Muscle of leg (tissue), 11 donors: ENCODE results near the gene PHACTR3. TPM values are rescaled to one million over a fixed set of nuclear protein-coding genes. Genes with fewer than 3 reads are reported as not detected.

Source experiments
- DNase-seq: peaks from one replicate; pipeline ENCODE4 v3.0.0; 2013
- H3K27ac ChIP-seq: one replicate; pipeline ENCODE4 v1.5.1; 2013; ENCODE audit warnings: mild to moderate bottlenecking, low read length, control low read depth
- H3K27me3 ChIP-seq: one replicate; pipeline ENCODE4 v1.6.1; 2013; ENCODE audit warnings: low read length; ENCODE audit not compliant: control insufficient read depth, insufficient read depth
- H3K36me3 ChIP-seq: one replicate; pipeline ENCODE4 v1.6.1; 2013; ENCODE audit warnings: low read length; ENCODE audit not compliant: control insufficient read depth, insufficient read depth
- H3K4me1 ChIP-seq: one replicate; pipeline ENCODE4 v1.6.1; 2013; ENCODE audit warnings: low read length; ENCODE audit not compliant: control insufficient read depth, insufficient read depth
- H3K4me3 ChIP-seq: one replicate; pipeline ENCODE4 v1.5.1; 2013; ENCODE audit warnings: low read length, control low read depth
- H3K9me3 ChIP-seq: replicated peaks from 2 replicates; pipeline ENCODE4 v1.6.1; 2013; ENCODE audit warnings: low read depth, low read length; ENCODE audit not compliant: control insufficient read depth
- WGBS: methylation state at CpG from one replicate; pipeline ENCODE4 v1.1.5; 2013; ENCODE audit warnings: missing lambda C conversion rate; ENCODE audit not compliant: insufficient coverage; 5-methylcytosine and 5-hydroxymethylcytosine counted together
- polyA plus RNA-seq, 8 donors: library from polyadenylated mRNA; unstranded; fragments of 120-200 nt; gene quantifications; one replicate each; pipeline versions ENCODE4 v1.2.1 to v1.2.3, GENCODE V29; 2013; ENCODE audit warnings: inconsistent platforms in 1 of 8, low replicate concordance in 1 of 8; ENCODE audit not compliant: insufficient read length in 8 of 8, insufficient read depth in 1 of 8
- total RNA-seq: library from RNA; stranded (reverse); fragments of 120-200 nt; gene quantifications from one replicate; pipeline ENCODE4 v1.2.4, GENCODE V29; 2013

The PHACTR3 gene
- total and polyA plus RNA-seq, 9 donors = 4.7 to 17.0 (median 9.9) TPM

GRCh38 chr20:59589086-59589684 is 15.2 kb upstream of the PHACTR3 start:
- WGBS = 89% methylated on average over 10 of the region's 24 CpGs
- no peak for DNase-seq
- H3K27me3 ChIP-seq = peaks cover 2% of the 10 kb centered on the region
- H3K4me1 ChIP-seq = peaks cover 19% of the 10 kb centered on the region
- no peaks in the 10 kb centered on the region for H3K36me3 ChIP-seq
- H3K9me3 ChIP-seq = peaks cover 4% of the 10 kb centered on the region
- H3K4me3 ChIP-seq = no peak overlapping the region
- no peak overlapping the region for H3K27ac ChIP-seq

DNA sequence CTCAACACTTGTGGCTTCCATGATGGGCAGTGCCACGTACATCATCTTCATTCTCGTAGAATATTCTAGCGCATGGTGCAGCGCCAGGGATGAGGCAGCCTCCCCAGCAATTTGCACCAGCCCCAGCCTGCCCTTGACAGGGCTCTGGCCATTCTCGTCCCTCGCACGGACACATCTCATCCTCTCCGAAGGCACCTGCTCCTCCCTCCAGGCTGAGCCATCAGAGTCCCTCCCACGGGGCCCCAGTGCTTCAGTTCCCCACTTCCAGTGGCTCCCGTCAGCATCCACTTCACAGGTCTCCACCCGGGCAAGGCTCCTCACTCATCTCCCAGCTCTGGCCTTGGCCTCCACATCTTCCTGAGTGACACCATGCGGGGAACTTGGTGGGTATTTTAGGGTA is 13.3 kb upstream of the PHACTR3 start:
- Histone ChIP-seq H3K36me3 (no peaks in the 10 kb centered on the region), H3K9me3 (peaks cover 4% of the 10 kb centered on the region), H3K27ac (no peak overlapping the region), H3K4me1 (peaks cover 8% of the 10 kb centered on the region), H3K4me3 (no peak overlapping the region), H3K27me3 (peaks cover 2% of the 10 kb centered on the region)
- 95% methylated on average over 9 of the region's 12 CpGs for WGBS
- no peak for DNase-seq

DNA sequence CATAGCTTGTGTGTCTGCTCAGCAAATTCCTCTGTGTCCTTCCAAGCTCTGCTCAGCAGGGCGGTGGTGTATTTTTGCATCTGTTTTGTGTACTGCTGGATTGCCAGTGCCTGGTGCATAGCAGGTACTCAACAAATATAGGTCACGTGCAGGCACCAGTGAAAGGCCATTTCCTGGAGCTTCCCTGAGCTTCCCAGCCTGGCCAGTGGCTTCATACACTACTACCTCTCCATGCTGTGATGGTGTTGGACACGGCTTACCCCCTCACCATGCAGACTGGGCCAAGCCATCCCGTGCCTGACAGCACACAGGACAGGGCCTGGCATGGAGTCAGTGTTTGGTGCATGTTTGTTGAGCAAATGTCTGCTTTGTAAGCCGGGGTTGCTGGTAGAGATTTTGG is 7.7 kb upstream of the PHACTR3 start:
- no CpG with 5 or more reads among the region's 5 CpGs for WGBS
- Histone ChIP-seq H3K4me3 (no peak overlapping the region), H3K4me1 (no peaks in the 10 kb centered on the region), H3K27ac (no peak overlapping the region), H3K9me3 (no peaks in the 10 kb centered on the region), H3K36me3 (no peaks in the 10 kb centered on the region), H3K27me3 (peaks cover 12% of the 10 kb centered on the region)
- DNase-seq = no peak

GRCh38 chr20:59597240-59597639 is 7.1 kb upstream of the PHACTR3 start:
- WGBS = no CpG with 5 or more reads among the region's 1 CpG
- DNase-seq = no peak
- Histone ChIP-seq H3K36me3 (no peaks in the 10 kb centered on the region), H3K9me3 (no peaks in the 10 kb centered on the region), H3K4me1 (no peaks in the 10 kb centered on the region), H3K27me3 (peaks cover 18% of the 10 kb centered on the region), H3K27ac (no peak overlapping the region), H3K4me3 (no peak overlapping the region)

- DNase-seq = peak; percentile 49
- no peaks in the 10 kb centered on the region for H3K4me1 ChIP-seq
- 25% methylated on average over 2 of the region's 13 CpGs for WGBS
- peaks cover 31% of the 10 kb centered on the region for H3K27me3 ChIP-seq
- no peak overlapping the region for H3K27ac ChIP-seq
- no peak overlapping the region for H3K4me3 ChIP-seq
- no peaks in the 10 kb centered on the region for H3K9me3 ChIP-seq
- no peaks in the 10 kb centered on the region for H3K36me3 ChIP-seq
Measured at GRCh38 chr20:59598625-59599310, 5.6 kb upstream of the PHACTR3 start.

GRCh38 chr20:59599941-59600340 is 4.4 kb upstream of the PHACTR3 start:
- no peaks in the 10 kb centered on the region for H3K36me3 ChIP-seq
- H3K4me1 ChIP-seq = peaks cover 6% of the 10 kb centered on the region
- WGBS = 100% methylated on average over 3 of the region's 3 CpGs
- H3K27ac ChIP-seq = no peak overlapping the region
- DNase-seq = no peak
- H3K9me3 ChIP-seq = no peaks in the 10 kb centered on the region
- peaks cover 43% of the 10 kb centered on the region for H3K27me3 ChIP-seq
- no peak overlapping the region for H3K4me3 ChIP-seq

- Histone ChIP-seq H3K9me3 (no peaks in the 10 kb centered on the region), H3K36me3 (no peaks in the 10 kb centered on the region), H3K27me3 (peaks cover 48% of the 10 kb centered on the region), H3K27ac (no peak overlapping the region), H3K4me3 (no peak overlapping the region), H3K4me1 (peaks cover 11% of the 10 kb centered on the region)
- WGBS = 92% methylated on average over 4 of the region's 5 CpGs
- no peak for DNase-seq
Measured at GRCh38 chr20:59600472-59600871, 3.9 kb upstream of the PHACTR3 start.

DNA sequence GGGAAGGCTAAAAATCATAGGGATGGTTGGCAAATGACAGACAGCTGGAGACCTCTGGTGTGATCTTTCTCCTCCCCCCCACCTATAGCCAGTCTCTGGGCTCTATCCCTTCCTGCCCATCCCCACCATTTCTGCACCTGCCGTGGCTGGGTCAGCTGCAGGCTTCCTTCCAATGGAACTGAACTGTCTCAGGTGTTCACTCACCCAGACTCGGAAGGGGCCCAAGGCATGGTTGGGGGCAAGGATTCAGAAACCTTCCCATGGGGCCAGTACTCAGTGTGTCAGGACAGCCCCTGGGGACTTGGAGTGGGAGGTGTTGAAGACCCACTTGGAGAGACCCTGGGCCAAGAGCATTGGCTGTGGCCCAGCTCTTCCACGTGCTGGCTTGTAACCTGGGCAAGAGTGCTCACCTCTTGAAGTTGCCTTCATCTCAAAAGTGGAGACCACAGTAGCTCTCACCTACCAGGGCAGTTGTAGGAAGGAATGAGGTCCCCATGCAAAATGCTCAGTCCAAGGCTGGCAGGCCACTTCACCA is 1.7 kb upstream of the PHACTR3 start:
- Histone ChIP-seq H3K4me3 (no peak overlapping the region), H3K27me3 (peaks cover 65% of the 10 kb centered on the region)
- WGBS = 20% methylated on average over 1 of the region's 3 CpGs

GRCh38 chr20:59603176-59603575 is 1.2 kb upstream of the PHACTR3 start:
- H3K27me3 ChIP-seq = peaks cover 65% of the 10 kb centered on the region
- no peaks in the 10 kb centered on the region for H3K9me3 ChIP-seq
- no peak overlapping the region for H3K4me3 ChIP-seq
- WGBS = no CpG with 5 or more reads among the region's 9 CpGs
- H3K4me1 ChIP-seq = peaks cover 12% of the 10 kb centered on the region
- DNase-seq = no peak
- H3K36me3 ChIP-seq = no peaks in the 10 kb centered on the region
- no peak overlapping the region for H3K27ac ChIP-seq

More for the DNA sequence above, 1.7 kb upstream of the PHACTR3 start:
- H3K9me3 ChIP-seq = no peaks in the 10 kb centered on the region
- peaks cover 12% of the 10 kb centered on the region for H3K4me1 ChIP-seq
- H3K36me3 ChIP-seq = no peaks in the 10 kb centered on the region
- H3K27ac ChIP-seq = no peak overlapping the region
- DNase-seq = no peak

DNA sequence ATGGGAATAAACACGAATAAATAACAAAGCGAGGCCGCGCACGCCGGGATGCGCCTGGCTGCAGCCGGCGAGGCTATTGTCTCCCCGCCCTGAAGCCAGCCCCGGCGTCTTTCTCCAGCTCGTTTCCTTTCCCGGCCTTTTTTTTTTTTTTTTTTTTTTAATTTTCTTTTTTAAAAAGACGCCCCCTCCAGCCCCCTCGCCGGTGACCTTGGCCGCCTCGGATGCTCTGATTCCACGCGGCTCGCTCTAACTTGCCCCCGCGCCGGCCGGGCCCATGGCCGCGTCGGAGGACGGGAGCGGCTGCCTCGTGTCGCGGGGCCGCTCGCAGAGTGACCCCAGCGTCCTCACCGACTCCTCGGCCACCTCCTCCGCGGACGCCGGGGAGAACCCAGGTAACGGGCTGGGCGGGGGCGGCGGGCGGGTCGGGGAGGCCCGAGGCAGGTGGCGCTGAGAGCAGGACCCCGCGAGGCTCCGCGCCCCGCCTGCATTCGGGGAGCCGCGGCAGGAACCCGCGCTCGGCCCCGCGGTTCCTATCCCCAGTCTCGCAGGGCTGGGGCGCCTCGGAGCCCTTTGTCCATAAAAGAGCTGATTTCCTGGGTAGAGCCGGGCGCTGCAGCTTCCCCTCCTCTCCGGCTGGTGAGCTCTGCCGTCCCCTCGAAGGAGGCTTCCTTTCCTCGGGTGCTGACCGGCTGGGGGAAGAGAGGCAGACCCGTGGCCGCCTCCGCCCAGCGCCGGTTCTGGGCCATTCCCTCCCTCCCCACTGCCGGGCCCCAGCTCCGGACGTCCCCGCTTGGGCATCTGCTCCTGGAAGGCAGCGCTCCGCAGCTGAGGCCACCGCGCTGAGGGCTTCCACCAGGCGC is 631 bp downstream of the PHACTR3 start:
- Histone ChIP-seq H3K27me3 (peaks cover 67% of the 10 kb centered on the region), H3K9me3 (no peaks in the 10 kb centered on the region), H3K36me3 (no peaks in the 10 kb centered on the region), H3K4me3 (no peak overlapping the region), H3K4me1 (peaks cover 12% of the 10 kb centered on the region), H3K27ac (no peak overlapping the region)
- DNase-seq = no peak
- WGBS = under 1% methylated on average over 77 of the region's 88 CpGs
